GM10266 (cell line): ENCODE data around the gene OLFM1.

Experiments used
- DNase-seq: peaks from one replicate; pipeline ENCODE4 v3.0.0; 2012; ENCODE audit errors: extremely low spot score
- TF ChIP-seq, protein P1 (sequence below): IDR thresholded peaks from 2 replicates; pipeline ENCODE4 v1.5.1; 2012; ENCODE audit warnings: mild to moderate bottlenecking, low read depth; ENCODE audit not compliant: control insufficient read depth, insufficient read depth; ENCODE audit errors: missing control alignments

OLFM1 gene

GRCh38 chr9:135087489-135087792, at the start of gene OLFM1:
Gene OLFM1, plus strand, starts transcription at chr9:135087668. Its CDS starts 322 bp downstream, at chr9:135087990.
- TF ChIP-seq, protein P1, sequence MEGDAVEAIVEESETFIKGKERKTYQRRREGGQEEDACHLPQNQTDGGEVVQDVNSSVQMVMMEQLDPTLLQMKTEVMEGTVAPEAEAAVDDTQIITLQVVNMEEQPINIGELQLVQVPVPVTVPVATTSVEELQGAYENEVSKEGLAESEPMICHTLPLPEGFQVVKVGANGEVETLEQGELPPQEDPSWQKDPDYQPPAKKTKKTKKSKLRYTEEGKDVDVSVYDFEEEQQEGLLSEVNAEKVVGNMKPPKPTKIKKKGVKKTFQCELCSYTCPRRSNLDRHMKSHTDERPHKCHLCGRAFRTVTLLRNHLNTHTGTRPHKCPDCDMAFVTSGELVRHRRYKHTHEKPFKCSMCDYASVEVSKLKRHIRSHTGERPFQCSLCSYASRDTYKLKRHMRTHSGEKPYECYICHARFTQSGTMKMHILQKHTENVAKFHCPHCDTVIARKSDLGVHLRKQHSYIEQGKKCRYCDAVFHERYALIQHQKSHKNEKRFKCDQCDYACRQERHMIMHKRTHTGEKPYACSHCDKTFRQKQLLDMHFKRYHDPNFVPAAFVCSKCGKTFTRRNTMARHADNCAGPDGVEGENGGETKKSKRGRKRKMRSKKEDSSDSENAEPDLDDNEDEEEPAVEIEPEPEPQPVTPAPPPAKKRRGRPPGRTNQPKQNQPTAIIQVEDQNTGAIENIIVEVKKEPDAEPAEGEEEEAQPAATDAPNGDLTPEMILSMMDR: peak; percentile 40
- peak; percentile 65 for DNase-seq

DNA sequence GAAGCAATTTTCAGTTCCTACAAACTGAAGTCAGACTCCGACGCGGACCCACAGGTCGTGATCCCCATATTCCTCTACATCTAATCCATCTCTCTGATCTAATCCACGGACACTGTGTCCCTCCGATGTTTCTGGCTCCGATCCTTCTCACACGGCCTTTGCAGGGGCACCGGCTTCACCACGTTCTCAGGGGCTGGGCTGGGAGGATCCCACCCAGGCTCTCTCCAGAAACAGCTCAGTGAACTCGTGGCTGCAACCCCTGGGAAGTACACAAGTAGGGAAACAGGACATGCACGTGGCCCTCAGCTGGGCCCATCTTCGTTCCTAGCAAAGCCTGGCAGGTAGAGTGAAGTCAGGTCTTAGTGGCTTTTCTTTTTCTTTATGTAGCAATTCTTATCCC, 49.1 kb upstream of the OLFM1 start:
- DNase-seq: no peak
- TF ChIP-seq, protein P1: no peak

GRCh38 chr9:135038826-135039225, 48.6 kb upstream of the OLFM1 start:
- TF ChIP-seq, protein P1: no peak
- DNase-seq: no peak

- DNase-seq: no peak
- TF ChIP-seq, protein P1: no peak
These were observed 48.1 kb upstream of the OLFM1 start for GRCh38 chr9:135039266-135039870.

DNA sequence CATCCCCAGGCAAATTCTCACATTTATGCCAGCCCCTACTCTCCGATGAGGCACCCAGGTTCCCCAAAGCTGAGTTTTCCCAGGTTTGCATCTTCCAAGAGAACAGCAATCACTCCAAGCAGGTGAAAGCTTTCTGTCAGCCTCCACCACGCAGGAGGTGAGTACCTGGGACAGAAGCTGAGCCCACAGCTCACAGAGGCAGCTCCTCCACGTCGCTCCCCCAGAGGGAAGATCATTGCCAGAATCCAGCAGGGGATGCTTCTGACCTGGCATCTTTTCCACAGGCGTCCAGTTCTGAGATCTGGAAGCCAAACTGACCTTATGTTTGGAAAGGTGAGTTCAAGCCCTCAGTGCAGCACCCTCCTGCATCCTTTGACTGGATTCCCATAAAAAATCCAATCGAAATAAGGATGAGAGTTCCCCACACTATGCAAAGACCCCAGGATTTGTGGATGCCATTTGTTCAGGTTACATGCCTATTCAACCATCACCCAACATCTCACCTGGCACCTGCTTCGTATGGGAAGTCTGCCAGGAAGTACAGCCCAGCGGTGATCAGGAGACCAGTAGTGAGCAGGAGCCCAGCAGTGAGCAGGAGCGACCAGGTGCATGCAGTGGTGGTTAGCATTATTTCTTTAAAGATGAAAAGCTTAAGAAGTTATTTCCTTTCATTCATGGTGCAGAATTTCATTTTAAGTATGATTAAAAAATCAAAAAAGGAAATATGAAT, 47.4 kb upstream of the OLFM1 start:
- no peak for DNase-seq
- TF ChIP-seq, protein P1: no peak

DNA sequence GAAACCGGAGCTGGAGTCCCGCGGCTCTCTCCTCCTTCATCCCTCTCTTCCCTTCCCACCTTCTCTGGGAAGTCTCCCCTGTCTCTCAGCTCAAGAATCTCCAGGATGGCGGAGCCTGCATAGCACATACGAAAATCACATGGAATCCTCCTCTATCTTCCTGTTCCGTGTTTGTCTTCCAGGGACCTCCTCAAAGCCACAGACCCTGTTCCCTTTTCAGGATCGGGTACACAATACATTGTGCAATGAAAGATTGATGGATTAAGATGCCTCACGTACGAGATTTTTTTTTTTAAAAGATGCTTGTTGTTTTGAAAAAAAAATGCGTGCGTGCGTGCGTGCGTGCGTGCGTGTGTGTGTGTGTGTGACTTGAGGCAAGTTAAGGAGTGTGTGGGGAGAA, 46.6 kb upstream of the OLFM1 start:
- TF ChIP-seq, protein P1: no peak
- no peak for DNase-seq

- no peak for DNase-seq
- TF ChIP-seq, protein P1: no peak
These were observed 44.1 kb upstream of the OLFM1 start for GRCh38 chr9:135043345-135043744.
